Neural progenitor cell (in vitro differentiated cells): ENCODE data around the gene SDHD. TPM values are rescaled to one million over a fixed set of nuclear protein-coding genes. Genes with fewer than 3 reads are reported as not detected.
A peak's percentile ranks its signal among the peaks of the same experiment; 100 is the strongest.

ENCODE experiments used
- DNase-seq: peaks from one replicate; pipeline ENCODE4 v3.0.0-alpha.2; 2016; ENCODE audit warnings: low spot score
- H2AFZ ChIP-seq: fragments of 200-600 bp; sonication (generic); replicated peaks from 2 replicates; pipeline ENCODE4 v1.6.1; 2016; ENCODE audit warnings: antibody characterized with exemption
- H3F3A ChIP-seq: fragments of 200-600 bp; sonication (generic); 2 replicates; pipeline ENCODE4 v1.6.1; 2016; ENCODE audit warnings: antibody characterized with exemption, low read depth
- H3K27ac ChIP-seq: fragments of 200-600 bp; sonication (generic); 2 replicates; pipeline ENCODE4 v1.5.1; 2016; ENCODE audit warnings: mild to moderate bottlenecking
- H3K27me3 ChIP-seq: fragments of 200-600 bp; sonication (generic); 2 replicates; pipeline ENCODE4 v1.6.1; 2016; ENCODE audit warnings: mild to moderate bottlenecking, moderate library complexity
- H3K36me3 ChIP-seq: fragments of 200-600 bp; sonication (generic); 2 replicates; pipeline ENCODE4 v1.5.1; 2016
- H3K4me1 ChIP-seq: fragments of 200-600 bp; sonication (generic); 2 replicates; pipeline ENCODE4 v1.6.1; 2016; ENCODE audit warnings: mixed run types
- H3K4me2 ChIP-seq: fragments of 200-600 bp; sonication (generic); 2 replicates; pipeline ENCODE4 v1.6.1; 2016
- H3K4me3 ChIP-seq: fragments of 200-600 bp; sonication (generic); 2 replicates; pipeline ENCODE4 v1.5.1; 2016
- H3K79me2 ChIP-seq: fragments of 200-600 bp; sonication (generic); 2 replicates; pipeline ENCODE4 v1.6.1; 2016; ENCODE audit warnings: low read depth
- H3K9ac ChIP-seq: fragments of 200-600 bp; sonication (generic); 2 replicates; pipeline ENCODE4 v1.6.1; 2016
- H3K9me3 ChIP-seq: fragments of 200-600 bp; sonication (generic); 2 replicates; pipeline ENCODE4 v1.5.1; 2016; ENCODE audit warnings: low read depth
- H4K20me1 ChIP-seq: fragments of 200-600 bp; sonication (generic); 2 replicates; pipeline ENCODE4 v1.6.1; 2016; ENCODE audit warnings: low read depth
- H3K27ac Mint-ChIP-seq: 3 replicates; pipeline ENCODE4 v1.8.0; 2021; ENCODE audit warnings: mixed read lengths
- H3K27me3 Mint-ChIP-seq: 2 replicates; pipeline ENCODE4 v1.8.0; 2022; ENCODE audit warnings: low read depth, mild to moderate bottlenecking, inconsistent platforms, moderate library complexity, mixed read lengths; ENCODE audit not compliant: insufficient read depth
- H3K36me3 Mint-ChIP-seq: 3 replicates; pipeline ENCODE4 v1.8.0; 2021; ENCODE audit warnings: mixed read lengths
- H3K4me1 Mint-ChIP-seq: 3 replicates; pipeline ENCODE4 v1.8.0; 2021; ENCODE audit warnings: mixed read lengths
- H3K4me3 Mint-ChIP-seq: 3 replicates; pipeline ENCODE4 v1.8.0; 2021; ENCODE audit warnings: mild to moderate bottlenecking, moderate library complexity, mixed read lengths
- H3K9me3 Mint-ChIP-seq: 3 replicates; pipeline ENCODE4 v1.8.0; 2020; ENCODE audit warnings: mixed read lengths
- EZH2 ChIP-seq: fragments of 200-600 bp; sonication (generic); IDR thresholded peaks from 2 replicates; pipeline ENCODE4 v1.6.1; 2017; ENCODE audit warnings: antibody characterized with exemption, mild to moderate bottlenecking, moderate library complexity
- EZH2phosphoT487 ChIP-seq: fragments of 200-600 bp; sonication (generic); IDR thresholded peaks from 2 replicates; pipeline ENCODE4 v1.6.1; 2017; ENCODE audit warnings: antibody characterized with exemption
- total RNA-seq: library from RNA; depleted of rRNA; stranded (reverse); fragments of >200 nt; gene quantifications from 2 replicates; pipeline ENCODE4 v1.2.3, GENCODE V29; 2015; ENCODE audit warnings: low replicate concordance
- TF ChIP-seq, protein P1 (sequence below): fragments of 200-600 bp; sonication (generic); IDR thresholded peaks from 2 replicates; pipeline ENCODE4 v1.5.1; 2017; ENCODE audit warnings: antibody characterized with exemption, mild to moderate bottlenecking

Gene SDHD
- total RNA-seq, 1 donor from 2014 or later: 75.4 TPM

DNA sequence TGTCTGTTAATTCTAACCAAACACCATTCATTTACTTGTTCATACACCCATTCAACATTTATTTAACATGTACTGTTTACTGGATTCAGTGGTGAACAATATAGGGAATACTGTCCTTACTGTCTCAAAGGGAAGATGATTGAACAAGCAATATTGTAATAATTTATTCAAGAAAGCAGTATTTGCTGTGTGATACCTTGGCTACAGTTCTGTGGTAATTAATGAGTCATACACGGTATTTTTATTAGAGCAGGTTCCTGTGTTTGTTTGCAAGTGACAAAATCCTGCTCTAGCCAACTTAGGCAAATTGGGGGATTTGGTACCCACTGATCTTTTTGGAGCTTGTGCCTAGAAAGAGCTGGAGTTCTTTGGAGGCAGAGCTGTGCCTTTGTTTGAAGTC lies 28.6 kb upstream of the SDHD start:
- H3K4me2 ChIP-seq: no peak overlapping the region
- no peak overlapping the region for H3K4me3 ChIP-seq
- no peak overlapping the region for H3K4me3 Mint-ChIP-seq
- no peak overlapping the region for H2AFZ ChIP-seq
- H3K79me2 ChIP-seq: no peaks in the 10 kb centered on the region
- no peaks in the 10 kb centered on the region for H3K27me3 ChIP-seq
- no peaks in the 10 kb centered on the region for H3F3A ChIP-seq
- H3K27ac ChIP-seq: no peak overlapping the region
- H3K9me3 ChIP-seq: no peaks in the 10 kb centered on the region
- H3K4me1 Mint-ChIP-seq: no peaks in the 10 kb centered on the region
- no peaks in the 10 kb centered on the region for H3K27me3 Mint-ChIP-seq
- TF ChIP-seq, protein P1, sequence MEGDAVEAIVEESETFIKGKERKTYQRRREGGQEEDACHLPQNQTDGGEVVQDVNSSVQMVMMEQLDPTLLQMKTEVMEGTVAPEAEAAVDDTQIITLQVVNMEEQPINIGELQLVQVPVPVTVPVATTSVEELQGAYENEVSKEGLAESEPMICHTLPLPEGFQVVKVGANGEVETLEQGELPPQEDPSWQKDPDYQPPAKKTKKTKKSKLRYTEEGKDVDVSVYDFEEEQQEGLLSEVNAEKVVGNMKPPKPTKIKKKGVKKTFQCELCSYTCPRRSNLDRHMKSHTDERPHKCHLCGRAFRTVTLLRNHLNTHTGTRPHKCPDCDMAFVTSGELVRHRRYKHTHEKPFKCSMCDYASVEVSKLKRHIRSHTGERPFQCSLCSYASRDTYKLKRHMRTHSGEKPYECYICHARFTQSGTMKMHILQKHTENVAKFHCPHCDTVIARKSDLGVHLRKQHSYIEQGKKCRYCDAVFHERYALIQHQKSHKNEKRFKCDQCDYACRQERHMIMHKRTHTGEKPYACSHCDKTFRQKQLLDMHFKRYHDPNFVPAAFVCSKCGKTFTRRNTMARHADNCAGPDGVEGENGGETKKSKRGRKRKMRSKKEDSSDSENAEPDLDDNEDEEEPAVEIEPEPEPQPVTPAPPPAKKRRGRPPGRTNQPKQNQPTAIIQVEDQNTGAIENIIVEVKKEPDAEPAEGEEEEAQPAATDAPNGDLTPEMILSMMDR: no peak
- TF ChIP-seq EZH2 (no peak), EZH2phosphoT487 (no peak)
- no peaks in the 10 kb centered on the region for H3K4me1 ChIP-seq
- peaks cover 21% of the 10 kb centered on the region for H3K36me3 Mint-ChIP-seq
- no peak overlapping the region for H3K27ac Mint-ChIP-seq
- no peak overlapping the region for H3K9ac ChIP-seq
- H4K20me1 ChIP-seq: no peaks in the 10 kb centered on the region
- H3K36me3 ChIP-seq: peaks cover 9% of the 10 kb centered on the region
- DNase-seq: no peak
- no peaks in the 10 kb centered on the region for H3K9me3 Mint-ChIP-seq

DNA sequence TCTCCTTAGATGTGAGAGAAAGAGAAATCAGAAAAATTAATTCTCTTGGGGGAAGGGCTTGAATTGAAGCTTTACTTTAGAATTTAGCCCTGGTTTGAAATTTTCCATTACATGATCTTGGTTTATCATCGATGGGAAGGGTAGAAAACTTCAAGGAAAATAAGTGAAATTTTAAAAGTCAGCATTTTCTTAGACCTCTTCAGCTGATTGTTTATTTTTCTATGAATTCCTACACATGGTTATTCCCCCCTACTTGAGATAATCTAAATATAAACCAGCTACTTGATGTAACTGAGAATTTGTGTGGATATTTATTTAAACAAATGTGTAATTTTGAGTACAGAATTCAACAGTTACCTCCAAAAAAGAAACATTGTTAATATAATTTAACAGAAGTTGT lies 23.8 kb upstream of the SDHD start:
- TF ChIP-seq EZH2phosphoT487: no peak
- TF ChIP-seq EZH2: no peak
- TF ChIP-seq, protein P1: no peak
- Mint-ChIP-seq H3K9me3 (no peaks in the 10 kb centered on the region), H3K4me3 (no peak overlapping the region), H3K27me3 (no peaks in the 10 kb centered on the region), H3K36me3 (peaks cover 5% of the 10 kb centered on the region), H3K4me1 (no peaks in the 10 kb centered on the region), H3K27ac (no peak overlapping the region)
- H3K4me3 ChIP-seq: no peak overlapping the region
- no peak overlapping the region for H3K27ac ChIP-seq
- no peak overlapping the region for H3K9ac ChIP-seq
- no peaks in the 10 kb centered on the region for H3K4me1 ChIP-seq
- no peak overlapping the region for H2AFZ ChIP-seq
- peaks cover 14% of the 10 kb centered on the region for H3K36me3 ChIP-seq
- H3K27me3 ChIP-seq: no peaks in the 10 kb centered on the region
- H3F3A ChIP-seq: peaks cover 3% of the 10 kb centered on the region
- no peak for DNase-seq
- no peaks in the 10 kb centered on the region for H3K79me2 ChIP-seq
- no peaks in the 10 kb centered on the region for H3K9me3 ChIP-seq
- H3K4me2 ChIP-seq: no peak overlapping the region
- H4K20me1 ChIP-seq: no peaks in the 10 kb centered on the region

DNA sequence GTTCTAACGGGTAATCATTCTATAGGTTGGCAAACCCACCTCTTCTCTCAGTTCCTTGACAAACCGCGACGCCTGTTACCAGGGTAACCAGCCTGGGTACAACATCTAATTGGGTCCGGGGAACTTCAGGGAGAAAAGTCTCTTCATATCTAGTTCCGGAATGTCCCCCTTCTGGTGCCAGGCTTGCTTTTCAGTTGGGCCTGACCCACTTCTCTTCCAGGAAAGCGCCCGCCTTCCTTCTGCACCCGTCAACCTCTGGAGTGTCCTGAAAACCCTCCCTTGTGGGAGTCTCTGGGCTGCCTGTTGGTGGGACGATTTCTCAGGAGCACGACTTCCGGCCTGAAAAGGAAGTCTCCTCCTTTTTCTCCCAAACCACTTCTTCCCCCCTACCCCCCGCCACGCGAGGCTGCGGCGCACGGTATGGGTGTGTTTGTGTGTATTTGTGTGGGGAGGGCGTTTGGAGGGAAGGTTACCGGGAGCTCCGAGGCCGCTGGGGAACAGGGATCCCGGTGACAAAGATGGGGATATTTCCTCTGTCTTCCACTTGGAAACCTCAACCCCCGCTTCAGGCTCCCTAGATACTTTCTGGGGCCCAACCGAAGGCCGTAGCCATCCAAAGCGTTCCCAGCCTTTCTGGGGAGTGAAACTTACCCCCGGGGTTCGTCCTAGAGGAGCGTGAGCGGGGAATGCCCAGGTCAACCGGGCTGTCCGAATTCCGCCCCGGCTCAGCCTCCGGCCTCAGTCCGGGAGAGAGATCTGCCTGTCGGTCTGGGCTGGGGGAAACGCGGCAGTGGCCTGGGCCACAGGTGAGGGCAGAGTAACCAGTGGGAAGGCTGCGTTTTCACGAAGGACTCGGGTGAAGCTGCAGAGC lies 12.5 kb upstream of the SDHD start, which contains the start of the genes NKAPD1 and PIH1D2:
Gene NKAPD1, plus strand, starts transcription at position 359 of the 871 bp plus-strand sequence. CDS start 1,276 bp downstream, outside the sequence.
Gene PIH1D2, minus strand, starts transcription at position 77 of the 871 bp plus-strand sequence. CDS start 843 bp downstream, outside the sequence.
- Mint-ChIP-seq H3K4me1 (peaks cover 21% of the 10 kb centered on the region), H3K27me3 (peaks cover 2% of the 10 kb centered on the region), H3K27ac (peak within 1 kb of the TSS; percentile 100), H3K4me3 (peak within 1 kb of the TSS; percentile 98), H3K9me3 (no peaks in the 10 kb centered on the region), H3K36me3 (peaks cover 8% of the 10 kb centered on the region)
- H3K4me1 ChIP-seq: peaks cover 8% of the 10 kb centered on the region
- peaks cover 4% of the 10 kb centered on the region for H3K36me3 ChIP-seq
- H3F3A ChIP-seq: peaks cover 8% of the 10 kb centered on the region
- H3K27me3 ChIP-seq: no peaks in the 10 kb centered on the region
- peak; percentile 89 for DNase-seq
- H3K4me3 ChIP-seq: peak within 1 kb of the TSS; percentile 93
- no peaks in the 10 kb centered on the region for H3K9me3 ChIP-seq
- peak within 1 kb of the TSS; percentile 86 for H3K4me2 ChIP-seq
- H3K9ac ChIP-seq: peak within 1 kb of the TSS; percentile 95
- no peaks in the 10 kb centered on the region for H4K20me1 ChIP-seq
- TF ChIP-seq EZH2phosphoT487 (no peak), EZH2 (no peak)
- TF ChIP-seq, protein P1: no peak
- H3K79me2 ChIP-seq: peaks cover 24% of the 10 kb centered on the region
- H3K27ac ChIP-seq: peak within 1 kb of the TSS; percentile 100
- H2AFZ ChIP-seq: peak within 1 kb of the TSS; percentile 99
